GM23248 (cell line): ENCODE measurements around the gene CNR2. TPM values are rescaled to one million over a fixed set of nuclear protein-coding genes. Genes with fewer than 3 reads are reported as not detected.

Experiments used
- DNase-seq: peaks from one replicate; pipeline ENCODE4 v3.0.0-alpha.2; 2015
- H2AFZ ChIP-seq: fragments of 200-600 bp; sonication (generic); 2 replicates; pipeline ENCODE4 v1.6.1; 2016; ENCODE audit warnings: antibody characterized with exemption
- H3F3A ChIP-seq: fragments of 200-600 bp; sonication (generic); 2 replicates; pipeline ENCODE4 v1.6.1; 2016; ENCODE audit warnings: mild to moderate bottlenecking, antibody characterized with exemption, mixed run types; ENCODE audit not compliant: insufficient read depth
- H3K27ac ChIP-seq: fragments of 200-600 bp; sonication (generic); 2 replicates; pipeline ENCODE4 v1.5.1; 2016; ENCODE audit warnings: mild to moderate bottlenecking
- H3K27me3 ChIP-seq: fragments of 200-600 bp; sonication (generic); replicated peaks from 2 replicates; pipeline ENCODE4 v1.6.1; 2016; ENCODE audit warnings: mild to moderate bottlenecking; ENCODE audit not compliant: insufficient read depth
- H3K36me3 ChIP-seq: fragments of 200-600 bp; sonication (generic); 2 replicates; pipeline ENCODE4 v1.6.1; 2016; ENCODE audit warnings: low read depth, mild to moderate bottlenecking
- H3K4me1 ChIP-seq: fragments of 200-600 bp; sonication (generic); 2 replicates; pipeline ENCODE4 v1.6.1; 2016; ENCODE audit warnings: mild to moderate bottlenecking; ENCODE audit not compliant: insufficient read depth
- H3K4me2 ChIP-seq: fragments of 200-600 bp; sonication (generic); one replicate; pipeline ENCODE4 v1.6.1; 2016; ENCODE audit warnings: mild to moderate bottlenecking; ENCODE audit not compliant: unreplicated experiment
- H3K4me3 ChIP-seq: fragments of 200-600 bp; sonication (generic); 2 replicates; pipeline ENCODE4 v1.5.1; 2016; ENCODE audit warnings: mild to moderate bottlenecking
- H3K79me2 ChIP-seq: fragments of 200-600 bp; sonication (generic); 2 replicates; pipeline ENCODE4 v1.6.1; 2016; ENCODE audit warnings: mild to moderate bottlenecking; ENCODE audit not compliant: insufficient read depth
- H3K9ac ChIP-seq: fragments of 200-600 bp; sonication (generic); 2 replicates; pipeline ENCODE4 v1.6.1; 2016; ENCODE audit warnings: mild to moderate bottlenecking
- H3K9me2 ChIP-seq: fragments of 200-600 bp; sonication (generic); 2 replicates; pipeline ENCODE4 v1.6.1; 2016; ENCODE audit warnings: mixed run types, mild to moderate bottlenecking, moderate library complexity; ENCODE audit not compliant: insufficient read depth
- H3K9me3 ChIP-seq: fragments of 200-600 bp; sonication (generic); one replicate; pipeline ENCODE4 v1.6.1; 2017; ENCODE audit warnings: low read depth
- H4K20me1 ChIP-seq: fragments of 200-600 bp; sonication (generic); 2 replicates; pipeline ENCODE4 v1.6.0; 2016; ENCODE audit not compliant: insufficient read depth
- EZH2 ChIP-seq: fragments of 200-600 bp; sonication (generic); IDR thresholded peaks from 2 replicates; pipeline ENCODE4 v1.6.1; 2018; ENCODE audit warnings: antibody characterized with exemption, mild to moderate bottlenecking; ENCODE audit not compliant: insufficient read depth, poor library complexity, severe bottlenecking
- EZH2phosphoT487 ChIP-seq: fragments of 200-600 bp; sonication (generic); IDR thresholded peaks from 2 replicates; pipeline ENCODE4 v1.6.1; 2018; ENCODE audit warnings: antibody characterized with exemption, moderate library complexity, mild to moderate bottlenecking, low read depth; ENCODE audit not compliant: insufficient read depth
- WGBS, 2 experiments: methylation state at CpG; one replicate each; pipeline ENCODE4 v1.1.6; 2015 to 2017; ENCODE audit warnings: low lambda C conversion rate in 2 of 2, low coverage in 1 of 2; ENCODE audit errors: missing lambda C conversion rate in 2 of 2; 5-methylcytosine and 5-hydroxymethylcytosine counted together
- in situ Hi-C: fragments of 300-500 bp; cut with MboI; formaldehyde crosslinking; loops from 2 replicates; pipeline ENCODE4 v1.15.0; 2020
- polyA plus RNA-seq: library from polyadenylated mRNA; unstranded; fragments of >200 nt; fragmentation: Nextera tagmentation; extraction: Ambion mirVana; gene quantifications from 2 replicates; pipeline ENCODE4 v1.2.1, GENCODE V29; 2016
- total RNA-seq: library from RNA; depleted of rRNA; stranded (reverse); fragments of >200 nt; shearing (Covaris generic); gene quantifications from 2 replicates; pipeline ENCODE4 v1.2.3, GENCODE V29; 2014

The CNR2 gene
- total and polyA plus RNA-seq, 2 experiments from 2014 or later: not detected

DNA sequence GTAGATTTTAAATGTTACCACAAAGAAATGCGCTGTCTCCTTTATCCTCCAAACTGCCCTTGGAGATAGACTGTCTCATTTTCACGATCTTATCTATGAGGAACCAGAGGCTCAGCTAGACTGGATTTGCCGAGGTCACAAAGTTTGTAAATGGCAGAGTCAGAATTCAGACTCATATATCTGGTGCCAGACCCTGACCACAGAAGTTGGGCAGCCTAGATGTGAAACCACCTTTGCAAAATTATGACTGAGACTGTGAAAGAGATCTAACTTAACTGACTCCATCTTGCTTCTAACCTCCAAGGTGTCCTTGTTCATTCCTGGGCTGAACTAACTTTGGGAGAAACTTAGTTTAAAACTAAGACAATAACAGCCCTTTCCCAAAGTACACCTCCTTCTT is 14.1 kb downstream of the CNR2 start:
- 88 to 94% methylated on average over 3 of the region's 3 CpGs for WGBS, 2 experiments

GRCh38 chr1:23897083-23897482 is 16.1 kb downstream of the CNR2 start:
- no peaks in the 10 kb centered on the region for H3K36me3 ChIP-seq
- H3F3A ChIP-seq: no peaks in the 10 kb centered on the region
- WGBS, 2 experiments: 65 to 73% methylated on average over 6 of the region's 6 CpGs
- H3K9ac ChIP-seq: no peak overlapping the region
- no peak overlapping the region for H2AFZ ChIP-seq
- H3K4me3 ChIP-seq: no peak overlapping the region
- no peaks in the 10 kb centered on the region for H3K79me2 ChIP-seq
- H3K27ac ChIP-seq: no peak overlapping the region
- H3K9me2 ChIP-seq: no peaks in the 10 kb centered on the region
- TF ChIP-seq EZH2phosphoT487: no peak
- no peak for TF ChIP-seq EZH2
- DNase-seq: no peak
- in situ Hi-C loops: no loop called here
- H3K4me2 ChIP-seq: no peak overlapping the region
- H3K4me1 ChIP-seq: no peaks in the 10 kb centered on the region
- 0 out of 2 replicates have a peak, but pooled peaks cover 6% of the 10 kb centered on the region for H3K27me3 ChIP-seq
- no peaks in the 10 kb centered on the region for H3K9me3 ChIP-seq
- H4K20me1 ChIP-seq: no peaks in the 10 kb centered on the region

More for the DNA sequence above, 14.1 kb downstream of the CNR2 start:
- no peak for TF ChIP-seq EZH2phosphoT487
- TF ChIP-seq EZH2: no peak
- H3K36me3 ChIP-seq: no peaks in the 10 kb centered on the region
- H2AFZ ChIP-seq: no peak overlapping the region
- H3F3A ChIP-seq: no peaks in the 10 kb centered on the region
- no peaks in the 10 kb centered on the region for H4K20me1 ChIP-seq
- H3K9ac ChIP-seq: no peak overlapping the region
- no peaks in the 10 kb centered on the region for H3K79me2 ChIP-seq
- H3K4me1 ChIP-seq: no peaks in the 10 kb centered on the region
- no peak for DNase-seq
- no peaks in the 10 kb centered on the region for H3K9me2 ChIP-seq
- no peaks in the 10 kb centered on the region for H3K9me3 ChIP-seq
- no peak overlapping the region for H3K27ac ChIP-seq
- in situ Hi-C loops: no loop called here
- no peak overlapping the region for H3K4me2 ChIP-seq
- H3K27me3 ChIP-seq: no peaks in the 10 kb centered on the region; the same call in 1 of the 2 replicates
- H3K4me3 ChIP-seq: no peak overlapping the region

GRCh38 chr1:23896491-23896890 is 16.7 kb downstream of the CNR2 start:
- Histone ChIP-seq H3K79me2 (no peaks in the 10 kb centered on the region), H3K9ac (no peak overlapping the region), H3K9me2 (no peaks in the 10 kb centered on the region), H3K4me2 (no peak overlapping the region), H4K20me1 (no peaks in the 10 kb centered on the region), H3K27ac (no peak overlapping the region), H3K4me3 (no peak overlapping the region), H3F3A (no peaks in the 10 kb centered on the region), H3K9me3 (no peaks in the 10 kb centered on the region), H3K27me3 (0 out of 2 replicates have a peak, but pooled peaks cover 6% of the 10 kb centered on the region), H2AFZ (no peak overlapping the region), H3K4me1 (no peaks in the 10 kb centered on the region), H3K36me3 (no peaks in the 10 kb centered on the region)
- no peak for DNase-seq
- in situ Hi-C loops: no loop called here
- no peak for TF ChIP-seq EZH2phosphoT487
- no peak for TF ChIP-seq EZH2
- WGBS, 2 experiments: 27 to 40% methylated on average over 3 of the region's 3 CpGs

DNA sequence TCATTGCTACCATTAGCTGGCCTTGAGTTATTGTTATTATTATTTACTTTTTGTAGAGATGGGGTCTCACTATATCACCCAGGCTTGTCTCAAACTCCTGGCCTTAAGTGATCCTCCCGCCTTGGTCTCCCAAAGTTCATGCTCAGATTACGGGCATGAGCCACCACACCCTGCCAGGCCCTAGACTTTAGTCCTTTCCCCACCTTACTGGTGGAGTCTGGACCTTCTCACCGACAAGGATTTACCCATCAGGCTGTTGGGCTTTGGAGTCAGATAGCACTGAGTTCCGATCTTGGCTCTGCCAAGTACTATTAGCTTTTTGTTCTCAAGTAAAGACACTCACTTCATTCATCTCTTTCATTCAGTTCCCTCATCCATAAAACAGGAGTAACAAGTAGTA is 17.2 kb downstream of the CNR2 start:
- Histone ChIP-seq H3K9ac (no peak overlapping the region), H3K9me2 (no peaks in the 10 kb centered on the region), H3K36me3 (no peaks in the 10 kb centered on the region), H3K27me3 (0 out of 2 replicates have a peak, but pooled peaks cover 6% of the 10 kb centered on the region), H2AFZ (no peak overlapping the region), H3K79me2 (no peaks in the 10 kb centered on the region), H3K4me2 (no peak overlapping the region), H3K4me3 (no peak overlapping the region), H3K4me1 (no peaks in the 10 kb centered on the region), H3K9me3 (no peaks in the 10 kb centered on the region), H3F3A (no peaks in the 10 kb centered on the region), H3K27ac (no peak overlapping the region), H4K20me1 (no peaks in the 10 kb centered on the region)
- TF ChIP-seq EZH2 (no peak), EZH2phosphoT487 (no peak)
- 50 to 53% methylated on average over 4 of the region's 4 CpGs for WGBS, 2 experiments
- in situ Hi-C loops: no loop called here
- DNase-seq: no peak

- no peak overlapping the region for H2AFZ ChIP-seq
- no peaks in the 10 kb centered on the region for H3K4me1 ChIP-seq
- no peaks in the 10 kb centered on the region for H3K9me2 ChIP-seq
- H3K79me2 ChIP-seq: no peaks in the 10 kb centered on the region
- no peak overlapping the region for H3K4me3 ChIP-seq
- no peak overlapping the region for H3K9ac ChIP-seq
- no peak for DNase-seq
- 68 to 71% methylated on average over 4 to 5 of the region's 5 CpGs for WGBS, 2 experiments
- H3K4me2 ChIP-seq: no peak overlapping the region
- no peaks in the 10 kb centered on the region for H3F3A ChIP-seq
- in situ Hi-C loops: no loop called here
- H3K36me3 ChIP-seq: no peaks in the 10 kb centered on the region
- H4K20me1 ChIP-seq: no peaks in the 10 kb centered on the region
- no peak for TF ChIP-seq EZH2
- TF ChIP-seq EZH2phosphoT487: no peak
- H3K27ac ChIP-seq: no peak overlapping the region
- H3K27me3 ChIP-seq: 0 out of 2 replicates have a peak, but pooled peaks cover 6% of the 10 kb centered on the region
- H3K9me3 ChIP-seq: no peaks in the 10 kb centered on the region
Observed at GRCh38 chr1:23895082-23895481, 18.1 kb downstream of the CNR2 start.
